ENCODE measurements around the gene MEGF11.

Gene MEGF11

DNA sequence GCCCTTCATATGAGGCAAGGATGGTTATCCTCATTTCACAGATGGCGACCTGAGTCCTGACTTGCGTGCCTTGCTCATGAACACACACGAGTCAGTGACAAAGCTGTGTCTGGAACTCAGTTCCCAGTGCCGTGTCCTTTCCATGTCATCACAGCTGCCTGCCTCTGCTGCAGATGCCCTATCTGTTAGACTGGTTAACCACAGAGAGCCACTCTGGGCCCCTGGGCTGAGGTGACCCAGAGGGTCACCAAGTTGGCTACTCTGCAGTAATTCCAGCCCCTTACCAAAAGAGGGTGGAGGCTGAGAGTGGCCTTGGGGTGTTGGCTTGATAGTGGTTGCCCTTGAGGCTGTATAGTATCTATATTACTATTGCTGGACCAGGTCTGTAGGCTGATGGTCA is 343.2 kb downstream of the MEGF11 start:
- ATAC-seq, result no peak
- TF ChIP-seq ZFP3 (CRISPR knock-in tag; IDR thresholded peaks at IDR 0.05) (no peak), ZNF70 (CRISPR knock-in tag; IDR thresholded peaks at IDR 0.05) (no peak), CREB5 (CRISPR knock-in tag; IDR thresholded peaks at IDR 0.05; ENCODE audit: low read depth) (no peak), RARB (CRISPR knock-in tag; IDR thresholded peaks at IDR 0.05) (no peak), OSR1 (CRISPR knock-in tag; IDR thresholded peaks at IDR 0.05) (no peak), ESRRG (CRISPR knock-in tag; IDR thresholded peaks at IDR 0.05) (no peak), TCF4 (CRISPR knock-in tag; IDR thresholded peaks at IDR 0.05; ENCODE audit: borderline replicate concordance) (no peak), SNAI2 (CRISPR knock-in tag; IDR thresholded peaks at IDR 0.05) (no peak), ZNF8 (CRISPR knock-in tag; IDR thresholded peaks at IDR 0.05) (no peak), PPARA (CRISPR knock-in tag; IDR thresholded peaks at IDR 0.05; ENCODE audit: borderline replicate concordance) (no peak), ZC3H10 (CRISPR knock-in tag; IDR thresholded peaks at IDR 0.05) (no peak), TOX (CRISPR knock-in tag; IDR thresholded peaks at IDR 0.05; ENCODE audit: borderline replicate concordance) (no peak), BACH2 (CRISPR knock-in tag; IDR thresholded peaks at IDR 0.05; ENCODE audit: borderline replicate concordance) (no peak), ZFP30 (CRISPR knock-in tag; IDR thresholded peaks at IDR 0.05) (no peak), CSDC2 (CRISPR knock-in tag; IDR thresholded peaks at IDR 0.05) (no peak), POU6F1 (CRISPR knock-in tag; IDR thresholded peaks at IDR 0.05; ENCODE audit: borderline replicate concordance, low read depth) (no peak), GLIS3 (CRISPR knock-in tag; IDR thresholded peaks at IDR 0.05) (no peak)
- TF ChIP-seq, protein P1, sequence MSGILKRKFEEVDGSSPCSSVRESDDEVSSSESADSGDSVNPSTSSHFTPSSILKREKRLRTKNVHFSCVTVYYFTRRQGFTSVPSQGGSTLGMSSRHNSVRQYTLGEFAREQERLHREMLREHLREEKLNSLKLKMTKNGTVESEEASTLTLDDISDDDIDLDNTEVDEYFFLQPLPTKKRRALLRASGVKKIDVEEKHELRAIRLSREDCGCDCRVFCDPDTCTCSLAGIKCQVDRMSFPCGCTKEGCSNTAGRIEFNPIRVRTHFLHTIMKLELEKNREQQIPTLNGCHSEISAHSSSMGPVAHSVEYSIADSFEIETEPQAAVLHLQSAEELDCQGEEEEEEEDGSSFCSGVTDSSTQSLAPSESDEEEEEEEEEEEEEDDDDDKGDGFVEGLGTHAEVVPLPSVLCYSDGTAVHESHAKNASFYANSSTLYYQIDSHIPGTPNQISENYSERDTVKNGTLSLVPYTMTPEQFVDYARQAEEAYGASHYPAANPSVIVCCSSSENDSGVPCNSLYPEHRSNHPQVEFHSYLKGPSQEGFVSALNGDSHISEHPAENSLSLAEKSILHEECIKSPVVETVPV (CRISPR knock-in tag; IDR thresholded peaks at IDR 0.05), result no peak
- TF ChIP-seq, protein P2, sequence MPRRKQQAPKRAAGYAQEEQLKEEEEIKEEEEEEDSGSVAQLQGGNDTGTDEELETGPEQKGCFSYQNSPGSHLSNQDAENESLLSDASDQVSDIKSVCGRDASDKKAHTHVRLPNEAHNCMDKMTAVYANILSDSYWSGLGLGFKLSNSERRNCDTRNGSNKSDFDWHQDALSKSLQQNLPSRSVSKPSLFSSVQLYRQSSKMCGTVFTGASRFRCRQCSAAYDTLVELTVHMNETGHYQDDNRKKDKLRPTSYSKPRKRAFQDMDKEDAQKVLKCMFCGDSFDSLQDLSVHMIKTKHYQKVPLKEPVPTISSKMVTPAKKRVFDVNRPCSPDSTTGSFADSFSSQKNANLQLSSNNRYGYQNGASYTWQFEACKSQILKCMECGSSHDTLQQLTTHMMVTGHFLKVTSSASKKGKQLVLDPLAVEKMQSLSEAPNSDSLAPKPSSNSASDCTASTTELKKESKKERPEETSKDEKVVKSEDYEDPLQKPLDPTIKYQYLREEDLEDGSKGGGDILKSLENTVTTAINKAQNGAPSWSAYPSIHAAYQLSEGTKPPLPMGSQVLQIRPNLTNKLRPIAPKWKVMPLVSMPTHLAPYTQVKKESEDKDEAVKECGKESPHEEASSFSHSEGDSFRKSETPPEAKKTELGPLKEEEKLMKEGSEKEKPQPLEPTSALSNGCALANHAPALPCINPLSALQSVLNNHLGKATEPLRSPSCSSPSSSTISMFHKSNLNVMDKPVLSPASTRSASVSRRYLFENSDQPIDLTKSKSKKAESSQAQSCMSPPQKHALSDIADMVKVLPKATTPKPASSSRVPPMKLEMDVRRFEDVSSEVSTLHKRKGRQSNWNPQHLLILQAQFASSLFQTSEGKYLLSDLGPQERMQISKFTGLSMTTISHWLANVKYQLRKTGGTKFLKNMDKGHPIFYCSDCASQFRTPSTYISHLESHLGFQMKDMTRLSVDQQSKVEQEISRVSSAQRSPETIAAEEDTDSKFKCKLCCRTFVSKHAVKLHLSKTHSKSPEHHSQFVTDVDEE (CRISPR knock-in tag; IDR thresholded peaks at IDR 0.05), result no peak

DNA sequence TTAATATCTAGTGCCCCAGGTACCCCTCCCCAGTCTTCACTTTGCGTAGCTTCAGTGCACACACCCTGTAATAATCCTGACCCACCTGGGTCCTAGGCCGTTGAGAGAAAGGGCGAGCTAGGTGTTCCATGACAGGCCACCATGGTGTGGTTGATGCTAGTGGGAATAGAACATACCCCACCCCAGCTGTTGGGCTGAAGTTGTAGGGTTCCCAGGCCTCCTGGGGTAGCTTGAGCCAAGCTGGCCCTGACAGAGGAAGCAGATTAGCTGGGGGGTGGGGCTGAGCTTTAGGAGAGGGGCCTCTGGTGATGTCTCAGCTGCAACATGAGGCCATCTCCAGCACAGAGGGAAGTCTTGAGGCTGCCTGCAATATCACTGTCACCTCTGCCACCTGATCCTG is 343.7 kb downstream of the MEGF11 start:
- ATAC-seq, result no peak
- TF ChIP-seq TOX (CRISPR knock-in tag; IDR thresholded peaks at IDR 0.05; ENCODE audit: borderline replicate concordance) (no peak), ZFP3 (CRISPR knock-in tag; IDR thresholded peaks at IDR 0.05) (no peak), PPARA (CRISPR knock-in tag; IDR thresholded peaks at IDR 0.05; ENCODE audit: borderline replicate concordance) (no peak), ZC3H10 (CRISPR knock-in tag; IDR thresholded peaks at IDR 0.05) (no peak), ESRRG (CRISPR knock-in tag; IDR thresholded peaks at IDR 0.05) (no peak), ZNF565 (CRISPR knock-in tag; conservative IDR thresholded peaks at IDR 0.05; ENCODE audit: low read depth) (no peak), ZNF70 (CRISPR knock-in tag; IDR thresholded peaks at IDR 0.05) (no peak), RARB (CRISPR knock-in tag; IDR thresholded peaks at IDR 0.05) (no peak), SNAI2 (CRISPR knock-in tag; IDR thresholded peaks at IDR 0.05) (no peak), CREB5 (CRISPR knock-in tag; IDR thresholded peaks at IDR 0.05; ENCODE audit: low read depth) (no peak)
- TF ChIP-seq, protein P2 (CRISPR knock-in tag; IDR thresholded peaks at IDR 0.05), result no peak
